Measurements from ENCODE around the gene SCN5A. TPM values are rescaled to one million over a fixed set of nuclear protein-coding genes. Genes with fewer than 3 reads are reported as not detected.

The SCN5A gene
- total RNA-seq, 1 experiment from 2014 or later = 0.16 TPM

- no peaks in the 10 kb centered on the region for H3K9me3 Mint-ChIP-seq (ENCODE audit: unreplicated experiment)
- DNase-seq = no peak
- H3K4me3 ChIP-seq (ENCODE audit: low read depth, low read length) = no peak overlapping the region
- BruUV-seq (replicated peaks) = no TSS peak
- no peaks in the 10 kb centered on the region for H3K4me1 Mint-ChIP-seq (ENCODE audit: low read depth, unreplicated experiment)
- POLR2A ChIA-PET = no interaction called here
- no peak for TF ChIP-seq CTCF (IDR thresholded peaks at IDR 0.05; ENCODE audit: insufficient read depth in 1 of 2, low read depth in 1 of 2, low read length in 1 of 2, severe bottlenecking in 1 of 2, unreplicated experiment in 1 of 2)
- H3K9me3 ChIP-seq = no peaks in the 10 kb centered on the region
- no peaks in the 10 kb centered on the region for H3K36me3 Mint-ChIP-seq (ENCODE audit: insufficient read depth, unreplicated experiment)
- H3K4me3 Mint-ChIP-seq (ENCODE audit: unreplicated experiment) = no peak overlapping the region
- intact Hi-C loops (cut with micrococcal nuclease; ENCODE audit: unreplicated experiment) = no loop called here
- H3K27me3 ChIP-seq (replicated peaks; ENCODE audit: control insufficient read depth, insufficient read depth, low read length) = peaks cover 1% of the 10 kb centered on the region; the same call in 1 of the 2 replicates
- H3K27ac Mint-ChIP-seq (ENCODE audit: unreplicated experiment) = no peak overlapping the region
- H3K27me3 Mint-ChIP-seq (ENCODE audit: insufficient read depth, unreplicated experiment) = peaks cover 2% of the 10 kb centered on the region
- H3K4me1 ChIP-seq = no peaks in the 10 kb centered on the region
- CTCF ChIA-PET = no interaction called here
- H3K36me3 ChIP-seq (ENCODE audit: control insufficient read depth, insufficient read depth, low read length) = no peaks in the 10 kb centered on the region
Observed at GRCh38 chr3:38582316-38582715, 67.2 kb downstream of the SCN5A start.

DNA sequence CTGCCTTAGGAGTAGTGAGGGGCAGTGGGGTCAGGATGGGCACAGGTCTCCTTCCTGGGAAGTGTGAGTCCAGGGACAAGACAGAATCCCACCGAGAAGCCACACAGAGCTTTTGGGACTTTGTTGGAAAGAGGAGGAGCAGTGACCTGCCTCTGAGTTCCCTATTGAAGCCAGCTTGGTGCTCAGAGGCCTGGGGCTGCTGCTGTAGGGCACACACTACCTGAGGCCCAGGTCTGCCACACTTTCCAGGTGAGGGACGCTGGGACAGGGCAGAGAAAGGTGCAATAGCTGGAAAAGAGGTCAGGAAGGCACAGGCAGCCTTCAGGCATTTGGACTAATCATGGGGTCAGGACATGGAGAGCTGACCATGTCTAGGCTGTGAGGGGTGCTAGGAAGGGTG, 67.7 kb downstream of the SCN5A start:
- H3K36me3 Mint-ChIP-seq (ENCODE audit: insufficient read depth, unreplicated experiment) = no peaks in the 10 kb centered on the region
- Histone ChIP-seq H3K27me3 (replicated peaks; ENCODE audit: control insufficient read depth, insufficient read depth, low read length) (peaks cover 1% of the 10 kb centered on the region; the same call in 1 of the 2 replicates), H3K36me3 (ENCODE audit: control insufficient read depth, insufficient read depth, low read length) (no peaks in the 10 kb centered on the region), H3K4me1 (no peaks in the 10 kb centered on the region), H3K9me3 (no peaks in the 10 kb centered on the region), H3K4me3 (ENCODE audit: low read depth, low read length) (no peak overlapping the region)
- POLR2A ChIA-PET = no interaction called here
- CTCF ChIA-PET = no interaction called here
- no peak for DNase-seq
- no peak for TF ChIP-seq CTCF (IDR thresholded peaks at IDR 0.05; ENCODE audit: insufficient read depth in 1 of 2, low read depth in 1 of 2, low read length in 1 of 2, severe bottlenecking in 1 of 2, unreplicated experiment in 1 of 2)
- intact Hi-C loops (cut with micrococcal nuclease; ENCODE audit: unreplicated experiment) = no loop called here
- no TSS peak for BruUV-seq (replicated peaks)
- no peak overlapping the region for H3K27ac Mint-ChIP-seq (ENCODE audit: unreplicated experiment)
- no peaks in the 10 kb centered on the region for H3K9me3 Mint-ChIP-seq (ENCODE audit: unreplicated experiment)
- no peak overlapping the region for H3K4me3 Mint-ChIP-seq (ENCODE audit: unreplicated experiment)
- no peaks in the 10 kb centered on the region for H3K4me1 Mint-ChIP-seq (ENCODE audit: low read depth, unreplicated experiment)
- peaks cover 2% of the 10 kb centered on the region for H3K27me3 Mint-ChIP-seq (ENCODE audit: insufficient read depth, unreplicated experiment)

DNA sequence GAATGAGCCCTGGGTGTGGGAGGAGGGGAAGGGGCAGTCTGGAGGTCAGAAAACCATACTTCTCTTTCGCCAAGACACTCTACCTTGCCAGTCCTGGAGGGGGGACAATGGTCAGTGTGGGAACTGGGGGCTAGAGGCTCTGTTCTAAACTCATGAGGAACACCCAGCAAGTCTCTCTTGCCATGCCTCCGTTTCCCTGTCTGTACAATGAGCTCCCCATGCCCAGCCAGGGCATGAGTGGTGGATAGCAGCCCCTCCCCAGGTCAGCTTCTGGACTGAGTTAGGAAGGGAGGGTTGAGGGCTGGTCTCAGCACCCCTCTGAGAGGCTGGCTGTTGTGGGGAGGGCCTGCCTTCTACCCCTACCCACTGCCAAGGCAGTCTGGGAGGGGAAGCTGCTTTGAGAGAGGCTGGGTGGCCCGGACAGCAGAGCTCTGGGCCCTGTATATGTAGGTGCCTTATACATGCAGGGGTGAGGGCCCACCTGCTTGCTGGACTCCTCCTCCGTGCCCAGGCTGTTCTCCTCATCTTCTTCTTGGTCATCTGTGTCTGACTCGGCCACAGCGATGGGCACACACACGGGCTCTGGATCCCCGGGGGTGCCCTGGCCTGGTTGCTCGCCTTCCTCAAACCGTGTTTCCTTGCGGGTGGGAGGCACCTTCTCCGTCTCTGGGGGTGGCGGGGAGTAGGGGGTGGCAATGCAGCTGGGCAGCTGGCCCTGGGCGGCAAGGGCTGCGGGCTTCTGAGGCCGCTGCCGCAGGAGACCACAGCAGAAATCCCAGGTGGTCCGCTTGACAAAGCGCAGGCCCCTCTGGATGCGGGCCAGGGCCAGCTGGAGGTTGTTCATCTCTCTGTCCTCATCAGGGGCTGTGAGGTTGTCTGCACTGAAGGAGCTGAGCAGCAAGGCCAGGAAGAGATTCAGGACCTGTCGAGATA, 68.8 kb downstream of the SCN5A start:
- Histone ChIP-seq H3K4me3 (ENCODE audit: low read depth, low read length) (no peak overlapping the region), H3K9me3 (no peaks in the 10 kb centered on the region), H3K4me1 (no peaks in the 10 kb centered on the region), H3K36me3 (ENCODE audit: control insufficient read depth, insufficient read depth, low read length) (no peaks in the 10 kb centered on the region), H3K27me3 (replicated peaks; ENCODE audit: control insufficient read depth, insufficient read depth, low read length) (peaks cover 1% of the 10 kb centered on the region; the same call in 1 of the 2 replicates)
- no peak for DNase-seq
- BruUV-seq (replicated peaks) = no TSS peak
- Mint-ChIP-seq H3K27ac (ENCODE audit: unreplicated experiment) (no peak overlapping the region), H3K4me3 (ENCODE audit: unreplicated experiment) (no peak overlapping the region), H3K36me3 (ENCODE audit: insufficient read depth, unreplicated experiment) (no peaks in the 10 kb centered on the region), H3K27me3 (ENCODE audit: insufficient read depth, unreplicated experiment) (peaks cover 2% of the 10 kb centered on the region), H3K9me3 (ENCODE audit: unreplicated experiment) (no peaks in the 10 kb centered on the region), H3K4me1 (ENCODE audit: low read depth, unreplicated experiment) (no peaks in the 10 kb centered on the region)
- no peak for TF ChIP-seq CTCF (IDR thresholded peaks at IDR 0.05; ENCODE audit: insufficient read depth in 1 of 2, low read depth in 1 of 2, low read length in 1 of 2, severe bottlenecking in 1 of 2, unreplicated experiment in 1 of 2)
- POLR2A ChIA-PET = no interaction called here
- CTCF ChIA-PET = no interaction called here
- intact Hi-C loops (cut with micrococcal nuclease; ENCODE audit: unreplicated experiment) = no loop called here
